ENCODE measurements around the gene TFF1. TPM values are rescaled to one million over a fixed set of nuclear protein-coding genes. Genes with fewer than 3 reads are reported as not detected.

The TFF1 gene
- total and polyA plus RNA-seq, 7 experiments from 2014 or later, result not detected

GRCh38 chr21:42313501-42313969, 52.8 kb downstream of the TFF1 start:
- no peaks in the 10 kb centered on the region for H3K27me3 ChIP-seq (ENCODE audit: control insufficient read depth in 2 of 2, insufficient read depth in 2 of 2, low read length in 2 of 2)
- H3K4me1 Mint-ChIP-seq, result peaks cover 0 to 10% (median 3%) of the 10 kb centered on the region in 7 donors
- H3K9me3 ChIP-seq (ENCODE audit: control insufficient read depth in 2 of 3, low read length in 3 of 3), result no peaks in the 10 kb centered on the region
- no peaks in the 10 kb centered on the region for H3K27me3 Mint-ChIP-seq
- H3K36me3 Mint-ChIP-seq, result no peaks in the 10 kb centered on the region
- ChIA-PET POLR2A (no interaction called here), CTCF (interaction anchor here (1.2 kb wide), 1 partner anchor 23 kb away, joined by 3 read pairs; no protein-coding TSS in a partner anchor)
- H3K27ac Mint-ChIP-seq, result no peak overlapping the region
- peaks cover 0 to 8% of the 10 kb centered on the region in 2 donors for H3K4me1 ChIP-seq (ENCODE audit: control insufficient read depth in 2 of 2, insufficient read depth in 2 of 2, low read length in 2 of 2)
- H3K36me3 ChIP-seq (ENCODE audit: control insufficient read depth in 2 of 3, insufficient read depth in 3 of 3, low read length in 3 of 3), result no peaks in the 10 kb centered on the region
- intact Hi-C loops (cut with micrococcal nuclease), result no loop called here
- no peak overlapping the region for H3K27ac ChIP-seq (ENCODE audit: low read depth, low read length)
- H3K9me3 Mint-ChIP-seq, result peaks cover 0 to 3% (median 0%) of the 10 kb centered on the region in 11 donors
- DNase-seq (peak in 1 of 9 donors; percentile 17), ATAC-seq (no peak)
- H3K4me3 Mint-ChIP-seq, result no peak overlapping the region
- no peak overlapping the region for H3K4me3 ChIP-seq (ENCODE audit: low read length)

GRCh38 chr21:42312626-42313104, 53.7 kb downstream of the TFF1 start:
- ATAC-seq, result no peak
- Mint-ChIP-seq H3K4me1 (peaks cover 0 to 10% (median 3%) of the 10 kb centered on the region in 7 donors), H3K4me3 (no peak overlapping the region), H3K27me3 (peaks cover 0 to 3% (median 0%) of the 10 kb centered on the region in 5 donors), H3K27ac (no peak overlapping the region), H3K9me3 (peaks cover 0 to 3% (median 0%) of the 10 kb centered on the region in 11 donors), H3K36me3 (no peaks in the 10 kb centered on the region)
- peak in 1 of 9 donors; percentile 19 for DNase-seq
- ChIA-PET CTCF (no interaction called here), POLR2A (no interaction called here)
- Histone ChIP-seq H3K4me3 (ENCODE audit: low read length) (no peak overlapping the region), H3K27me3 (ENCODE audit: control insufficient read depth in 2 of 2, insufficient read depth in 2 of 2, low read length in 2 of 2) (no peaks in the 10 kb centered on the region), H3K4me1 (ENCODE audit: control insufficient read depth in 2 of 2, insufficient read depth in 2 of 2, low read length in 2 of 2) (peaks cover 0 to 8% of the 10 kb centered on the region in 2 donors), H3K9me3 (ENCODE audit: control insufficient read depth in 2 of 3, low read length in 3 of 3) (no peaks in the 10 kb centered on the region), H3K27ac (ENCODE audit: low read depth, low read length) (no peak overlapping the region), H3K36me3 (ENCODE audit: control insufficient read depth in 2 of 3, insufficient read depth in 3 of 3, low read length in 3 of 3) (no peaks in the 10 kb centered on the region)
- intact Hi-C loops (cut with micrococcal nuclease), result no loop called here

Other genes with a start within 250 kb of the TFF1 start
- 10 to 100 TPM in 3 of 5 experiments, under 1 TPM in 2; 0.67 to 49.7 (median 17.0) TPM for gene ABCG1, start 147.4 kb downstream of the TFF1 start, total RNA-seq
- gene ABCG1, start 147.4 kb downstream of the TFF1 start, polyA plus RNA-seq, result 10 to 100 TPM; 11.1 to 25.3 TPM
- gene TFF3, start 51.1 kb downstream of the TFF1 start, total RNA-seq, result not detected
- not detected for gene TFF3, start 51.1 kb downstream of the TFF1 start, polyA plus RNA-seq
- not detected for gene TFF2, start 15.5 kb downstream of the TFF1 start, total RNA-seq
- not detected for gene TFF2, start 15.5 kb downstream of the TFF1 start, polyA plus RNA-seq
- gene TMPRSS3, start 29.5 kb upstream of the TFF1 start, total RNA-seq, result 1 to 10 TPM in 4 of 5 experiments, under 1 TPM in 1; 0.88 to 7.6 (median 1.5) TPM
- gene TMPRSS3, start 29.5 kb upstream of the TFF1 start, polyA plus RNA-seq, result 1 to 10 TPM in 1 of 2 donors, under 1 TPM in 1; 0.11 to 2.9 TPM
- gene UBASH3A, start 37.4 kb upstream of the TFF1 start, total RNA-seq, result 100 to 1,000 TPM in 1 of 5 experiments, 10 to 100 TPM in 4; 41.9 to 101 (median 91.7) TPM
- 10 to 100 TPM; 57.1 to 99.3 TPM for gene UBASH3A, start 37.4 kb upstream of the TFF1 start, polyA plus RNA-seq
- under 1 TPM in 2 of 5 experiments, not detected in 3; 0.27 to 0.40 TPM for gene RSPH1, start 129.7 kb upstream of the TFF1 start, total RNA-seq
- not detected for gene RSPH1, start 129.7 kb upstream of the TFF1 start, polyA plus RNA-seq
- 10 to 100 TPM; 15.1 to 23.2 (median 18.1) TPM for gene SLC37A1, start 147.3 kb upstream of the TFF1 start, total RNA-seq
- 1 to 10 TPM; 4.4 to 7.8 TPM for gene SLC37A1, start 147.3 kb upstream of the TFF1 start, polyA plus RNA-seq